Right ventricle myocardium inferior (tissue), 1 donor: Measurements from ENCODE around the gene IQGAP3. TPM values are rescaled to one million over a fixed set of nuclear protein-coding genes. Genes with fewer than 3 reads are reported as not detected.

Experiments used
- ATAC-seq: fragments of 200-7000 bp; cut with Tn5 transposase; one replicate; pipeline ENCODE4 v1.9.1; 2020; ENCODE audit warnings: mild to moderate bottlenecking, moderate library complexity
- DNase-seq: peaks from one replicate; pipeline ENCODE4 v3.0.0; 2021; ENCODE audit errors: missing footprints
- intact Hi-C: fragments of 100-400 bp; cut with DNase I; formaldehyde crosslinking; loops from one replicate; pipeline ENCODE4 v1.11.0; 2022
- total RNA-seq: library from RNA; stranded (reverse); fragmentation: NEBNext Ultra II Directional; extraction: Animal tissue kit (Norgen Biotek cat#: 25700); gene quantifications from one replicate; pipeline ENCODE4 v1.2.1, GENCODE V29; 2021
- donor health status: DM: no; HTN: yes; CAD: no; lungs with severe emphysema.

IQGAP3 gene
- total RNA-seq, 1 donor from 2014 or later, result 1.2 TPM

- ATAC-seq, result no peak
- intact Hi-C loops, result no loop called here
- DNase-seq, result no peak
Observed at GRCh38 chr1:156482276-156482675, 90.1 kb downstream of the IQGAP3 start.

- intact Hi-C loops, result no loop called here
- ATAC-seq (no peak), DNase-seq (no peak)
Observed at GRCh38 chr1:156481527-156481926, 90.8 kb downstream of the IQGAP3 start.

DNA sequence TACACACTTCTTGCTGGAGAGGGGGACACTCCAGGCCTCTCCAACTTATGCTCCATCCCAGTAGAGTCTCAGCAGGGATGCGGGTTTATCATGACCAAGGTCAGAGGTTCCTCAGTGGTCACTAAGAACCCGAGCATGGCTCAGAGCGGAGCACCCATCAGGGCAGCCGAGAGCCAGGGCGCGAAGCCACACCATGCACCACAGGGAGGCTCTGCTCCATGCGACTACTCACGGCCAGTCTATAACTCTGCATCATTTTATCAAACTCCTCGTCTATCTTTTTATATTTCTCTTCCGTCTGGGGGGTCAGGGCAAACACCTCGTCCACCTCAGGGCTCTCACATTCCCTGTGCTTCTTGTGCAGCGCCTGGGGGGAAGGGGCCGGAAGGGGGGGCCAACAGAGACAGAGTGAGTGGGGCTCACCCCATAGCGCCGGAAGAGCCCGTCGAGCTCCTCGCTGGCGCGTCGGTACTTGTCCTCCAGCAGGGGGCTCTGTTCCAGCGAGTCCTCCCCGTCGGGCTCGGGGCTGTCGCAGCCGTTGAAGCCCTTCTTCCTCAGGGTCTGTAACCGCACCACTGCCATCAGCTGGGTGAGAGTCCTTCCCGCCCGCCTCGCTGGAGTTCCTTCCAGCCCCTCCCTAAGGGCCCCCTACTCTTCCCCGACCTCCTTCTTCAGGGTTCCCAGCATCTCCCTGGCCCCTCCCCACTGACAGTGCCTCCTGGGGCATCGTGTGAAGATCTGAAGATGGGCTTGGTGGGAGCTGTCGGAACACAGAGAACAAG lies 91.8 kb downstream of the IQGAP3 start:
- intact Hi-C loops, result no loop called here
- ATAC-seq (peak; percentile 36), DNase-seq (peak; percentile 85)

DNA sequence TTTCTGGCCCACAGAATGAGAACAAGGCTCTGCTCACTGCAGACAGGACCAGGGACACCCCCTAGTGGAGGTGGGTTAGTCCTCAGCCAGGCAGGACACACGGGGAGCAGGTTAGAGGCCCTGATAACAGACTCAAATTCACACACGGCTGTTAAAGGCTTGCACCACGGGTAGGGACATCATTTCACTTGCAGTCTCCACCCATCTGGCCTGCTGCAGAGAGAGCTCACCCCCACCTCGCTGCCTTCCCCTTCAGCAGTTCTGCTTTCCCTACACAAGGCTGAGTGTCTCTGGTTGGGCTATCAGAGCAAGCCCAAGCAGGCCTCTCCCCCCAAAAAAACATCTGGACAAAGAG lies 92.4 kb downstream of the IQGAP3 start:
- ATAC-seq (no peak), DNase-seq (no peak)
- intact Hi-C loops, result no loop called here

DNA sequence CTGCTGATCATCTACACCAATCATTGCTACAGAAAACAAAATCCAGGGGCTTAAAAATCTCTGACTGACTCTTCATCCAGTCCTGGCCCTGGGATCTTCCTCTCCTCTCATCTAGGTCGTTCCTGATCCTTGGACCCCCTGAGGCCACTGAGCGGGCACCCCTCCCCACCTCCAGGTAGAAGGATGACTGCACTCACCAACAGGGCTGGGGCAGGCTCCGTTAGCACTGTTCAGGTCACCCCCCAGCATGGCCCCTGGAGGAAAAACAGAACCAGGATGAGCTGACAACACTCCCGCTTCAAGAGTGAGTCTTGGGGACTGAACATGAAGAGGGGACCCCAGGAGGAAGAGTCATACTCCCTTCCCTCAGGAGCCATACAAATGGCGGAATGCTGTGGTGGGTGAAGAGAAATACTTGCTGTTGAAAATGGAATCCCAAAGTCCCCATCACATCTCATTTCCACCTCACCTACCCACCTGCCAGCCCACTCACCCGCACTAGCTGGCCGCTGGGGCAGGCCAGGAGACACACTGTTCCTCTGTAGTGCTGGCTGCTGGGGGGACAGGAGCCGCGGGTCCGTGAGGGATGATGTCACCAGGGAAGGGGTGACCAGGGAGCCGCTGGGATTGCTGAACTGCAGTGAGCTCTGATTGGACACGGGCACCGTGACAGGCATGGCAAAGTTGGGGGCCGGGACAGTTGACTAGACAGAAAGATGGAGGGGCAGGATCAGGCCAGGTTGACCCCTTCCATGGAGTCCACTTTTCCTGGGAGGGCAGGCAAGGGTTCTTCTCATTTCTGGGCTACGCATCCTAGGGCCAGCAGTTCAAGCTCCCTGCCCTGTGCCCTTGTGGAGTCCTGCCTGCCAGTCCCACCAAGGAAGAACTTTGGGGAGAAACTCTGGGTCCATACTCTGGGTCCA lies 93.0 kb downstream of the IQGAP3 start:
- ATAC-seq (no peak), DNase-seq (no peak)
- intact Hi-C loops, result no loop called here

DNA sequence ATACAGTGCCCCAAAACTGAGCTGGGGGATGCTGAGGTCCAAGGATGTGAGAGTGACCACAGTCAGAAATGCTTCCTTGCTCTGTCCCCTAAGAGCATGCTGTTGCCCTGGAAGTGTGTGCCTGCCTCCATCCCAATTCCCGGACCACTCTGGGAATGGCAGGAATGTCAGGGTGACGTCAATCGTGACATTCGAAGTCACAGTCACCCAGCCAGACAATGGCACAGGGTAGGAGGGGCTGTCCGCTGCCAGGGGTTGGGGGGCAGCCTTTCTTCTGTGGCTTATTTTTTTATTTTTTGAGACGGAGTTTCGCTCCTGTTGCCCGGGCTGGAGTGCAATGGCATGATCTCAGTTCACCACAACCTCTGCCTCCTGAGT lies 94.1 kb downstream of the IQGAP3 start:
- no peak for DNase-seq
- intact Hi-C loops, result no loop called here
- no peak for ATAC-seq

GRCh38 chr1:156477526-156478249 lies 94.7 kb downstream of the IQGAP3 start:
- intact Hi-C loops, result no loop called here
- ATAC-seq, result no peak
- DNase-seq, result no peak

- ATAC-seq, result no peak
- intact Hi-C loops, result no loop called here
- no peak for DNase-seq
Observed at GRCh38 chr1:156476501-156477298, 95.7 kb downstream of the IQGAP3 start.

DNA sequence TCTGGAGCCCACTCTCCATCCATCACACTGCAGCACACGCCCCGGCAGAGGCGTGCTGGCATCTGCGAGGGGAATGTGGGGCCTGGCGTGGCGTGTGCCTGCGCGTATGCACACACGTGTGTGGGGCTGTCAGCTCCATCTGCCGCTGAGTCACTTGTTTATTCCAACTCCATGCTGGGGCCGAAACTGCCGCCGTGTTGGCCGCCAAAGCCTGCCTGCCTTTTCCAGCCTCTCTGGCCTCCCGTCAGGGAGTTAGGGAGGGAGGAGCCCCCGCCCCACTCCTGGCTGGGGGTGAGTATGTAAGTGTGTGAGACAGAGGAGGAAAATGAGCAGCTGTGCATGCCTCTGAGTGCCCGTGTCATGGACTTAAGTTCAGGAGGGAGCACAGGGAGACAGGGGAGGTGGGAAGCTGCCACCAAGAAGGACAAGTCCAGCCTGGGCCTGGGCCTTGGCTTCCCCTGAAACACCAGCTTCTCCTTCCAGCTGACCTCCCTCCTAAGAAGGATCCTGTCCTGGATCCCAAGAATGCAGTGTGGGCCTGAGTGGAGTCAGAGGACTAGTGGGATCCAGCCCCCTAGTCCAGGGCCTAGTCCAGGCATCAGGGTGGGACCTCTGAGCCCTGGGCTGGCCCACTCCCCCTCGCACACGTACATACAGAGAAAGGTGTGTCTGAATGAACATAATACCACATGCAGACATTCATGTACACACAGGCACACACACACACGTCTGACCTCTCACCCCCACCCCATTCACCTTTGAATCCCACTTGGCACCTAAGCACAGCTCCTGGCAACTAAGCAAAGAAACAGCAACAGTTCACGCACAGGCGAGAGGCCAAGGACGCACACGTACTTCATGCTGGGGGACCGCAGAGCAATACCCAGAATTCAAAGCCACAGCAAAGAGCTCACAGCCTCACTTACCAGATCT lies 96.5 kb downstream of the IQGAP3 start:
- ATAC-seq (peak; percentile 74), DNase-seq (peak; percentile 86)
- intact Hi-C loops, result no loop called here

Other genes with a start within 250 kb of the IQGAP3 start
- gene CCT3, start 234.3 kb downstream of the IQGAP3 start, total RNA-seq, result 137 TPM
- not detected for gene TSACC, start 234.0 kb downstream of the IQGAP3 start, total RNA-seq
- gene RHBG, start 203.4 kb downstream of the IQGAP3 start, total RNA-seq, result not detected
- 99.7 TPM for gene MEF2D, start 71.8 kb downstream of the IQGAP3 start, total RNA-seq
- not detected for gene TTC24, start 7.2 kb upstream of the IQGAP3 start, total RNA-seq
- gene NAXE, start 19.2 kb upstream of the IQGAP3 start, total RNA-seq, result 116 TPM
- 14.6 TPM for gene GPATCH4, start 28.9 kb upstream of the IQGAP3 start, total RNA-seq
- 1.4 TPM for gene HAPLN2, start 46.9 kb upstream of the IQGAP3 start, total RNA-seq
- gene BCAN, start 69.6 kb upstream of the IQGAP3 start, total RNA-seq, result 0.35 TPM
- 131 TPM for gene NES, start 104.8 kb upstream of the IQGAP3 start, total RNA-seq
- not detected for gene CRABP2, start 133.0 kb upstream of the IQGAP3 start, total RNA-seq
- gene METTL25B, start 155.9 kb upstream of the IQGAP3 start, total RNA-seq, result 16.6 TPM
- 13.1 TPM for gene ISG20L2, start 156.2 kb upstream of the IQGAP3 start, total RNA-seq
- 103 TPM for gene MRPL24, start 168.5 kb upstream of the IQGAP3 start, total RNA-seq
- gene HDGF, start 179.1 kb upstream of the IQGAP3 start, total RNA-seq, result 183 TPM
- gene PRCC, start 195.0 kb upstream of the IQGAP3 start, total RNA-seq, result 42.9 TPM
- 2.2 TPM for gene SH2D2A, start 244.3 kb upstream of the IQGAP3 start, total RNA-seq